Spinal cord (tissue), 10 donors: Measurements from ENCODE around the gene PDCD7. TPM values are rescaled to one million over a fixed set of nuclear protein-coding genes. Genes with fewer than 3 reads are reported as not detected.
A peak's percentile ranks its signal among the peaks of the same experiment; 100 is the strongest.
"Not testable (repeated sequence)": the region's sequence is repeated elsewhere in the genome, so short reads cannot be mapped to it uniquely, and the experiment has no call there.

Experiments used
- DNase-seq, 6 donors: peaks; one replicate each; pipeline versions ENCODE4 v3.0.0 to v3.0.0-alpha.2; 2013 to 2015; ENCODE audit warnings: low spot score in 6 of 6, low read depth in 4 of 6
- H3K27ac ChIP-seq: one replicate; pipeline ENCODE4 v1.5.1; 2013; ENCODE audit warnings: low read depth, low read length, control low read depth
- H3K27me3 ChIP-seq: one replicate; pipeline ENCODE4 v1.6.1; 2013; ENCODE audit warnings: low read length; ENCODE audit not compliant: control insufficient read depth, insufficient read depth
- H3K36me3 ChIP-seq: one replicate; pipeline ENCODE4 v1.6.1; 2013; ENCODE audit warnings: low read length; ENCODE audit not compliant: control insufficient read depth, insufficient read depth
- H3K4me1 ChIP-seq: one replicate; pipeline ENCODE4 v1.6.1; 2013; ENCODE audit warnings: low read length; ENCODE audit not compliant: control insufficient read depth, insufficient read depth
- H3K4me3 ChIP-seq: one replicate; pipeline ENCODE4 v1.5.1; 2013; ENCODE audit warnings: low read depth, low read length, control low read depth
- H3K9me3 ChIP-seq: one replicate; pipeline ENCODE4 v1.6.1; 2013; ENCODE audit warnings: low read length; ENCODE audit not compliant: control insufficient read depth, insufficient read depth
- WGBS: methylation state at CpG from one replicate; pipeline ENCODE4 v1.1.5; 2013; ENCODE audit warnings: missing lambda C conversion rate; ENCODE audit not compliant: insufficient coverage; 5-methylcytosine and 5-hydroxymethylcytosine counted together
- polyA plus RNA-seq, 2 donors: library from polyadenylated mRNA; unstranded; fragments of 120-200 nt; gene quantifications; one replicate each; pipeline ENCODE4 v1.2.1, GENCODE V29; 2013; ENCODE audit not compliant: insufficient read length in 2 of 2
- total RNA-seq, 2 donors: library from RNA; depleted of rRNA in 1 of 2; stranded (reverse); fragments of 120-200 nt in 1 of 2; fragments of >200 nt in 1 of 2; gene quantifications; one replicate each; pipeline versions ENCODE4 v1.2.3 to v1.2.4, GENCODE V29; 2013 to 2014
- donor health status: healthy.

Gene PDCD7
- total and polyA plus RNA-seq, 4 donors = 12.7 to 27.8 (median 20.4) TPM

DNA sequence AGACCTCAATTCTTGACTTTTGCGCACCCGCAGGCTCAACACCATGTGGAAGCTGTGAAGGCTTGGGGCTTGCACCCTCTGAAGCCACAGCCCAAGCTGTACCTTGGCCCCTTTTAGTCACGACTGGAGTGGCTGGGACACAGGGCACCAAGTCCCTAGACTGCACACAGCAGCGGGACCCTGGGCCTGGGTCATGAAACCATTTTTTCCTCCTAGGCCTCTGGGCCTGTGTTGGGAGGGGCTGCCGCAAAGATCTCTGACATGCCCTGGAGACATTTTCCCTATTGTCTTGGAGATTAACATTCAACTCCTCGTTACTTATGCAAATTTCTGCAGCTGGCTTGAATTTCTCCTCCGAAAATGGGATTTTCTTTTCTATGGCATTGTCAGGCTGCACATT, 3.5 kb upstream of the PDCD7 start:
- not testable (repeated sequence) for H3K36me3 ChIP-seq, H3K9me3 ChIP-seq, H3K4me3 ChIP-seq, H3K27ac ChIP-seq, H3K27me3 ChIP-seq, DNase-seq
- peaks cover 12% of the 10 kb centered on the region for H3K4me1 ChIP-seq
- WGBS = 91% methylated on average over 7 of the region's 7 CpGs

DNA sequence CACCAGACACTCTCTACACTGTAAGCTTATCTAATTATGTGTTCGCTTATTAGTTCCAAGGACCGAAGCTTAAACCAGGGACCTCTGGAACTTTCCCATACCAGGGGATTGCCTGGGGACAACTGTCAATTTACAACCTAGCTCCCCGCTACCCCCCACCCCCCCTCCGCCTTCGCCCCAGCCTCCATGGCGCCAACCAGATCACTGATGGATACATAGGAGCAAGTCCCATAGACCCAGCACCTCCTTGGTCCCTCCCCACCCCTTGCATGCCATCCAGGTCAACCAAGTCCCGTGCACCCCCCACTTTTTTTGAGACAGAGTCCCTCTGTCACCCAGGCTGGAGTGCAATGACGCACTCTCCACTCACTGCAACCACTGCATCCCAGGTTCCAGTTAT, 930 bp upstream of the PDCD7 start:
- Histone ChIP-seq H3K4me3 (no peak overlapping the region), H3K27me3 (no peaks in the 10 kb centered on the region)
- WGBS = 100% methylated on average over 2 of the region's 8 CpGs

DNA sequence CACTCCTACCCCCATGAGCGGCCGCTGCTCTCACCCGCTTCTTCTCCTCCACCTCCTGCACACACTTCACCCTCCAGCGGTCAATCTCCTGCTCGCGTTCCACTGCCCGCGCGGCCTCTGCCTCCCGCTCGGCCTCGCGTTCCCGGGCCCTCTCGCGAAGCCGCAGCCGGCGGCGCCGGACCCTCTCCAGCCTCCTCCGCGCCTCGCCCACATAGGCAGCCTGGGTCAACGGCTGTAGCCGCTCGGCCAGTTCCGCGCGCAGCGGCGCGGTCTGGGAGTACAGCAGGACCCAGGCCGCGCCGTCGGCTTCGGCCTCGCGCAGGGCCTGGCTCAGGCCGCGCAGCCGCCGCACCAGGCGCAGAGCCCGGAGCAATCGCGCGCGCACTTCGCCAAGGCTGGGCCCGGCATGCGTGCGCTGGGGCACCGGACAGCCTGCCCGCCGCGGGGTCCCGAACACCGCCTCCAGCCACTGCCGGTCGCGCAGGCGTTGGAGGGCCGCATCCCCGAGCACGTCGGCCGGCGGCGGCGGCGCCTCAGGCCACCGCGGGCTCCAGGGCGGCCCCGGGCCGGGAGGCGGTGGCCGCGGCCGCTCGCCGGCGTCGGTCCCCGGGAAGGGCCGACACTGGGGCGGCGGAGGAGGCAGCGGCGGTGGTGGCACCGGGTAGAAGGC, 595 bp downstream of the PDCD7 start:
- WGBS = under 1% methylated on average over 93 of the region's 93 CpGs
- H3K9me3 ChIP-seq = peaks cover 4% of the 10 kb centered on the region
- DNase-seq = peak in 2 of 6 donors; percentile 8 to 47
- H3K4me1 ChIP-seq = peaks cover 16% of the 10 kb centered on the region
- H3K36me3 ChIP-seq = peaks cover 21% of the 10 kb centered on the region
- no peaks in the 10 kb centered on the region for H3K27me3 ChIP-seq
- H3K27ac ChIP-seq = peak overlapping the region; percentile 86
- peak overlapping the region; percentile 78 for H3K4me3 ChIP-seq

More for the DNA sequence above, 930 bp upstream of the PDCD7 start:
- H3K36me3 ChIP-seq = peaks cover 15% of the 10 kb centered on the region
- DNase-seq = no peak
- H3K27ac ChIP-seq = no peak overlapping the region
- H3K9me3 ChIP-seq = peaks cover 4% of the 10 kb centered on the region
- peaks cover 16% of the 10 kb centered on the region for H3K4me1 ChIP-seq

DNA sequence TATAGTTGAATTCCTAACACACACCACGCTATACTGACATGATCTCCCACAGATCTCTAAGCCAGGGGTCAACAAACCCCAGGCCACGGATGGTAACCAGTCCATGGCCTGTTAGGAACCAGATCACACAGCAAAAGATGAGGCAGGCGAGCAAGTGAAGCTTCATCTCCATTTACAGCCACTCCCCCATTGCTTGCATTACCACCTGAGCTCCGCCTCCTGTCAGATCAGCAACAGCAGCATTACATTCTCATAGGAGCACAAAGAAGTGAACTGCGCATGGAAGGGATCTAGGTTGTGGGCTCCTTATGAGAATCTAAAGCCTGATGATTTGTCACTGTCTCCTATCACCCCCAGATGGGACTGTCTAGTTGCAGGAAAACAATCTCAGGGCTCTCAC, 2.7 kb downstream of the PDCD7 start:
- Histone ChIP-seq H3K27ac (no peak overlapping the region), H3K36me3 (peaks cover 36% of the 10 kb centered on the region), H3K9me3 (no peaks in the 10 kb centered on the region), H3K27me3 (no peaks in the 10 kb centered on the region), H3K4me1 (peaks cover 16% of the 10 kb centered on the region), H3K4me3 (no peak overlapping the region)
- 74% methylated on average over 3 of the region's 5 CpGs for WGBS
- no peak for DNase-seq

DNA sequence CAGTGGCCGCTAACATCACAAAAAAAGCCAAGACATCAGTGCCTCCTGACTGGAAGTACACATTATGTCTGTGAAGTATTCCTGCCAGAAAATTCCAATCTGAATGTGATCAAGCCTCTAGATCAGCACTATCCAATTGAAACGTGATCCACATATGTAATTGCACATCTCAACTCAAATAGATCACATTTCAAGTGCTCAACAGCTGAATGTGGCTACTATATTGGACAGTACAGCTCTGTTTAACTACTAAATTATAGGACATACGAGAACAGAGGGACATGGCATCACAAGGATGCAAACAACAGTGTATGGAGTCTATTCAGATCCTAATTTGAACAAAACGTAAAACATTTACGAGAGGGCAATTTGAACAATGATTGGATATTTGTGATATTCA, 18.1 kb downstream of the PDCD7 start:
- Histone ChIP-seq H3K27me3 (no peaks in the 10 kb centered on the region), H3K36me3 (peaks cover 50% of the 10 kb centered on the region), H3K9me3 (no peaks in the 10 kb centered on the region), H3K27ac (peak overlapping the region; percentile 43), H3K4me1 (no peaks in the 10 kb centered on the region), H3K4me3 (no peak overlapping the region)
- DNase-seq = peak in 2 of 6 donors; percentile 57 to 59
- 60% methylated on average over 1 of the region's 5 CpGs for WGBS

DNA sequence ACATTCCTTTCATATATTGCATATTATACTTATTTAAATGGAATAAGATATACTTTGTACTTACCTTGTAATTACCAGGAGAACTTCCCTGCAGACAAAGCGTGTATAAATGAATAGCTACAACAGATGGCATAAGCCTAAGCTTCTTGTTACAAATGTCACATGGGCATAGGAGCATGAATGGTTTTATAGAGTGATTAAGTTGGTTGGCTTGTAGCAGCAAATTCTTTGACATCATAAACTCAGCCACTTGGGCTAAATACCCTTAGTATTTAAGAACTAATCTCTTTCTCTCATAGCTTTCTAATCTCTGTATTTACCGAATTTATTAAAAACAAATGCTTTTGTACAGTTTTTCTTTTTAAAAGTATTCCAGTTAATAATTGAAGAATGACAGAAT, 18.5 kb downstream of the PDCD7 start, which contains the start of gene UBAP1L:
Gene UBAP1L, minus strand, starts transcription at position 115 of the 400 bp plus-strand sequence. CDS start 8,985 bp downstream, outside the sequence.
- Histone ChIP-seq H3K4me1 (no peaks in the 10 kb centered on the region), H3K27ac (peak within 1 kb of the TSS; percentile 43), H3K9me3 (no peaks in the 10 kb centered on the region), H3K4me3 (no peak within 1 kb of the TSS), H3K27me3 (no peaks in the 10 kb centered on the region), H3K36me3 (peaks cover 46% of the 10 kb centered on the region)
- WGBS = no CpG with 5 or more reads among the region's 2 CpGs
- peak in 1 of 6 donors; percentile 64 for DNase-seq

DNA sequence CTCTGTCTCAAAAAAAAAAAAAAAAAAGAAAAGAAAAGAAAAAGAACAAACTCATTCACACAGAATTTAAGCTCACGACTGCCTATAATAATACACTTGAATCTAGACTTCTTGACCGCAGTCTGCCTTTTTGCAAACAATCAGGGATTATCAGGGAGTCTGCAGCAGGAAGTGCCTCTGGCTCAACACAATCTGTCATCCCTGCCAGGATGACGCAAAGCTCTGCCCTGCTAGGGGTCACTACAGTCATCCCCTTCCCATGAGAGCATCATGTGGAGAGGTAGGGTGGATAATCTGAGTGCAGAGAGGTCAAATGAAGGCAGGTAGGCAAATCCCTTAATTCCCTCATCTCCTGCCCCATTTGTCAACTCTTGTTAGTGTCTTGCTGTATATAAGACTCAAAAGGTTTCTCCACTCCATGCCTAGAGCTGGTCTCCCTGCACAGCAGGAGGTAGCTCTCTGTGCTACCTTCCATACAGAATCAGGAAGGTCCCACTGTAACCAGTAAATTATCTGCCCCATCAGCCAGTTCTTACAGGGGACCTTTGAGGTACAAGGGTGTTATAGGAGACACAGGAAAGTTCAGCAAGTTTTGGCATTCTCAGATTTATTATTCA, 22.8 kb downstream of the PDCD7 start:
- DNase-seq = no peak
- Histone ChIP-seq H3K9me3 (no peaks in the 10 kb centered on the region), H3K27ac (no peak overlapping the region), H3K4me3 (no peak overlapping the region), H3K27me3 (no peaks in the 10 kb centered on the region), H3K36me3 (peaks cover 29% of the 10 kb centered on the region), H3K4me1 (no peaks in the 10 kb centered on the region)
- 57% methylated on average over 3 of the region's 3 CpGs for WGBS

DNA sequence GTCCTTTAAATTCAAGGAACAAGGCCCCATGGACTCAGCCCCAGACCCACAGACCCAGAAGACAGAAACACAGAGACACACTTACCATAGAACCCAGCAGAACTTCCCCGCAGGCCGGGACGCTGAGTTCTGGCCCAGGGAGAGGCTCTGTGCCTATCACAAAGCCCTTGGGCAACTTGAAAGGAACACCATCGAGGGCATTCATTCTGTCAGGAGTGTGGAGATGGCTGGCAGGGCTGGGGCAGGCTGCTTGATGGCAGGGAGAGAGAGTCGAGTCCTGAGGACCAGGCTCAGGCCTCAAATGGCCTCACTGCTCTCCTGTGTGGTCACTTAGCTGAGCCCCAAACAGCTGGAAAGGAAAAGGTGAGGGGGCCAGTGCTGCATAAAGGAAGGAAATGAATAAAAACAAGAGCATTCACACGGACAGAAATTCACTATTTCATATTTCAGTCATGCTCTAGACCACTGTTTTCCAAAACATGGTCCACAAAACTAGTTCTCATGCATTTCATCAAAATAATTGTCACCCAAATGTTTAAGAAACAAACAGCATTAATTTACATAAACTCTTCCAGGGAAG, 27.5 kb downstream of the PDCD7 start:
- H3K4me3 ChIP-seq = no peak overlapping the region
- no peak for DNase-seq
- H3K27ac ChIP-seq = no peak overlapping the region
- 95% methylated on average over 5 of the region's 6 CpGs for WGBS
- no peaks in the 10 kb centered on the region for H3K9me3 ChIP-seq
- H3K36me3 ChIP-seq = peaks cover 35% of the 10 kb centered on the region
- H3K27me3 ChIP-seq = no peaks in the 10 kb centered on the region
- H3K4me1 ChIP-seq = peaks cover 8% of the 10 kb centered on the region

DNA sequence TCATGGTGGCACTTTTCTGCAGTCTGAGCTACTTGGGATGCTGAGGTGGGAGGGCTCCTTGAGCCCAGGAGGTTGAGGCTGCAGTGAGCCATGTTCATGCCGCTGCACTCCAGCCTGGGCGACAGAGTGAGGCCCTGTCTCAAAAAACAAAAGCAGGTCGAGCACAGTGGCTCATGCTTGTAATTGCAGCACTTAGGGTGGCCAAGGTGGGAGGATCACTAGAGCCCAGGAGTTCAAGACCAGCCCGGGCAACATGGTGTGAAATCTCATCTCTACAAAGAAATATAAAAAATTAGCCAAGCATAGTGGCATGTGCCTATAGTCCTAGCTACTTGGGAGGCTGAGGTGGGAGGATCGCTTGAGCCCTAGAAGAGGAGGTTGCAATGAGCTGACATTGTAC, 28.6 kb downstream of the PDCD7 start:
- H3K36me3 ChIP-seq = peaks cover 42% of the 10 kb centered on the region
- H3K9me3 ChIP-seq = no peaks in the 10 kb centered on the region
- H3K4me3 ChIP-seq = no peak overlapping the region
- H3K4me1 ChIP-seq = peaks cover 8% of the 10 kb centered on the region
- DNase-seq = no peak
- 81% methylated on average over 3 of the region's 5 CpGs for WGBS
- no peak overlapping the region for H3K27ac ChIP-seq
- no peaks in the 10 kb centered on the region for H3K27me3 ChIP-seq
